AG09319 (cell line): ENCODE data around the gene NCDN.

Experiments
- DNase-seq: peaks from one replicate; pipeline ENCODE4 v3.0.0-alpha.2; 2010; ENCODE audit warnings: low read depth; ENCODE audit errors: extremely low read depth
- CTCF ChIP-seq: IDR thresholded peaks from 2 replicates; pipeline ENCODE4 v1.5.1; 2011; ENCODE audit warnings: low read depth, mild to moderate bottlenecking, inconsistent platforms, low read length, moderate library complexity

The NCDN gene

DNA sequence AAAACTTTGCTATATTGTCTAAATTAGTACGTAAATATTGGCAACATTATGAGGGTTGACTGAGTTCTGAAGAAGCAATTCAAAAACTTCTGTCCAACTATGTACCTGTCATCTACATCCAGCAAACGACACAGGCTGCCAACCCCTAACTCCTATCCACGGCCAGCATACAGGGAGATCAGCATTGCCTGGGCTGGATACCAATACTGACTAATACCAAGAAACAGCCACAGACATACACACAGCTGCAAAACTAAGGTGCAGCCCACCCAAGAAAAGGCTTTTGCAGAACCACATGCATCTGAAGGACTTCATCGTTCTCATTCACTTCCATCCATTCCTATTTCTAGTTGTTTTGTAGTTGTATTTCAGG lies 2.4 kb upstream of the NCDN start:
- TF ChIP-seq CTCF = no peak
- no peak for DNase-seq

DNA sequence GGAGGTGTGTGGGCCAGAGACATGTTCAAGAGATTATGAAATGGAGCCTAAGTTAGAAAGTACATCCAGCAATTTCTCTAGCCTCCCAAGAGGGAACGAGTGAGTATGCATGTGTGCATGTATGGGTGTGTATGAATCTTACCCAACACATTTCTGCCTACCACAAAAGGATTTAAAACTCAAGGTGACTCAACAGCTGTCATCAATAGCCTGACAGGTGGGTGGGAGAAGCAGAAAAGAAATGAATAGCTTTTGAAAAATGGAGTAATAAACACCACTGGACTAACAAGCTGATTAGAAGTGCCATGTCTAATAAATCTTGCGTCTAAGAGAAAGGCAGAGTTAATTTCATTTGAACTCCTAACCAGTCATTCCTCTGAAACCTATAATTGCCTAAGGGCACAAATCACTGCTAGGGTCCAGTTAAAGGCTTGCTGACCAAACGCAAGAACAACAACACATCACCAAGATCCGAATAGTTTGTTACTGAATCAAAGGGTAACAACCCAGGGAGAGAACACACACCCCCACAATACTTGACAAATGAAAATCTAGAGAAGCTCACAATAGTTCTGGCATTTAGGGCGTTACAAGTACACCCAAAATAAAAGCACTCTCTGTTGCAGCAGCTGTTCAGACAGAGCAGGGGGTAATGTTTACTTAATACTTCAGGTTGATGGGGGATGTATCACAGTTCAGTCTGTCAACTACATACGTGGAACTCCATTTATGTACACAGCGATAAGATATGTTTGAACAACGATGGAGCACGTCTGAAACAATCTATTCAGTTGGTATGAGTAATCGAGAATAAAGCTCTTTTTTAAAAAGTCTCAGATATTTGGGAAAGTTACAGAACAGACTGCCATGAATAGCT lies 1.8 kb upstream of the NCDN start:
- no peak for DNase-seq
- no peak for TF ChIP-seq CTCF

DNA sequence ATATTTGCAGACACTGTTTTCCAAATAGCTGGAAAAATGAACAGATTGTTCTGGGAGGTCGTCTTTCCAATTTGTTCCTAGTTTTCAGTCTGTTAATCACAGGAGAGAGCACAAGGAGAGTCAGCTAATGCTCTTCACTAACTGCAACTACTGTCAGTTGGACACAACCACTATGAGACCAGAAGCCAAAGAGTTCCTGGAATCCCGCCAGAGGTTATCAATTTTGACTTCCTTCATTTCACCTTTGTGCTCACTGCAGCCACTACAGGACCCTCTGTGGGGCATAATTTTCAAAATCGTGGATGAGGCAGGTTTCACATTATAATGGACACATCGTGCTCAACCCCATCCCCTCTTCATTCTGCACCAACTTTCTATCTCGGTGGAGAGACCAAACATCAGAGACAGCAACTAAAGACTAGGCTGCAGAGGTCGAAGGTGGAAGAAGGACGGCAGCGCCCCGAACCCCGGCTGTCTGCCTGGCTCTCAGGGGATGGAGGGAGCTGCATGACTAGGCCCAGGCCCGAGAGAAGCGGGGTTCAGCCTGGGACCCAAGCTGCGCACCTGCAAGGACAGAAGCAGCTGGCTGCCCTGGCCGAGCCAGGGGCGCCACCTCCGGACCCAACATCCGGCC lies 998 bp upstream of the NCDN start:
- TF ChIP-seq CTCF = no peak
- DNase-seq = no peak

GRCh38 chr1:35557118-35557610 lies 435 bp upstream of the NCDN start, which contains the start of gene KIAA0319L:
TSS of gene KIAA0319L (minus strand) at chr1:35557403. CDS start at chr1:35554491, 2,912 bp downstream.
- DNase-seq = no peak

DNA sequence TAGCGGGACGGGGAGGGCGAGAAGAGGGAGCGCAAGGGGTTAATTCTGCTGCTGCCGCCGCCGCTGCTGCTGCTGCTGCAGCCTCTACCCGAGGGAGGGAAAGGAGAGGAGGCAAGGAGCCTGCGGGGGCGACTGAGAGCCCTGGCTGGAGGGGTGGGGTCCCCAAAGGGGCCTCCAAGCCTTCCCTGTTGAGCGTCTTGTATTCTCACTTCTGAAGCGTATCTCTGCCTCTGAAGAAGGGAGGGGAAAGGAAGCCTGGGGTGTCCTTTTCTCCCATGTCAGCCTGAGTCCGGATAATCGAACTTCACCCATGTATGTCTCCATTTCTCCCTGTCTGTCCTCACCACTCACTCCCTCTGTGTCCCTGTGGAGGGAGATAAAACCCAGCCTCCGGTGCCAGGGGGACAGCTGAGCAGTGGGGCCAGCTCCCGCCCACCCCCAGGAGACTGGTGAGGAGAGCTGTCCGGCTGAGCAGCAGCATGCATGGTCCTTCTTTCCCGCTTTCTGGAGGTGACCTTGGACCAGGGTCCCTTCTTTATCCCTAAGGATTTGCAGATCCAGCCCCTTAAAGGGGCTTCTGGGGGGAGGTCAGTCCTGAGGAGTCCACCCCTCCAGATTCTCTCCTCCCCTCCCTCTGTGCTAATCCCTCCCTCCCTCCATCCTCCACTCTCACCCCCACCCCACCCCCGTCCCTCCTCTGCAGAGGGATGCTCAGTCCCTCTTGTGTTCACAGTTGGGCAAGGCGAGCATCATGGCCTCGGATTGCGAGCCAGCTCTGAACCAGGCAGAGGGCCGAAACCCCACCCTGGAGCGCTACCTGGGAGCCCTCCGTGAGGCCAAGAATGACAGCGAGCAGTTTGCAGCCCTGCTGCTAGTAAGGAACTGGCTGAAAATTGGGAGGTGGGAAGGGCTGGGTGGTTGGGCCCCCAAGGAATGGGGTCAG lies 1.0 kb downstream of the NCDN start:
- DNase-seq = no peak
- TF ChIP-seq CTCF = peak; percentile 3

More at GRCh38 chr1:35557118-35557610, 435 bp upstream of the NCDN start, which contains the start of gene KIAA0319L:
- no peak for TF ChIP-seq CTCF

DNA sequence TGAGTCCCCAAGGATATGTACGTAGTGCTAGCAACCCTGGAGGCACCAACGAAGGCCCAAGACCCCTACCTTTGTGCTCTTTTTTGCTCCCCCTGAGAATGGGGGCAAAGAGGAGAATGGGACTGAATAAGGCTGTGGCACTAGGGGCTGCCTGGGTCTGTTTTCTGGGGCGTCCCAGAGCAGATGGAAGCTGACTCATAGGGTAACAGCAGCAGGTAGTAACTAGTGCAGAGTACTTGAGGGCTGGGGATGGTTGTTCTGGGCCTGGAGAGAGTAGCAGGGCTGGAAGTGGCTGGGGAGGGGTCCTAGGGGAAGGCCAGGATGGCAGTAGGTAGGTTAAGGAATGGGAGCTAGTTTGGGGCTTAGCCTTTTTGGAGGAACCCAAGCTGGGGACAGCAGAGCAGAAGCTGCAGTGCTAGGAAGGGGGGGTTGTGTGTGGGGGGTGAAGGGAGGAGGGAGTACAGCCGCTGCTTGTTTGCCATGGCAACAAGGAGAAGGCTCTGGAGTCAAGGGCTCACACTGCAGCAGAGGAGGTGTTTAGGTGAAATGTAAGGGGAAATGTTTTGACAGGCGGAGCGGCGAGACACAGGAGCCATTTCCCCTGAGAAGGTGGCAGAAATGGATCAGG lies 1.8 kb downstream of the NCDN start:
- DNase-seq = no peak
- no peak for TF ChIP-seq CTCF
